Measurements from ENCODE around the gene ARID1A. TPM values are rescaled to one million over a fixed set of nuclear protein-coding genes. Genes with fewer than 3 reads are reported as not detected.

ARID1A gene
- total and polyA plus RNA-seq, 2 donors from 2014 or later, result 9.9 to 71.7 TPM

- DNase-seq, result no peak
- H3K27me3 ChIP-seq (ENCODE audit: control insufficient read depth, insufficient read depth, low read length), result no peaks in the 10 kb centered on the region
- intact Hi-C loops (cut with DNase I), result no loop called here
- peaks cover 0 to 6% (median 6%) of the 10 kb centered on the region in 3 donors for H3K4me1 ChIP-seq (ENCODE audit: control insufficient read depth in 2 of 3, insufficient read depth in 2 of 3, low read depth in 1 of 3, low read length in 3 of 3)
- H3K9ac ChIP-seq (ENCODE audit: low read length in 3 of 3), result no peak overlapping the region
- peaks cover 10 to 34% (median 16%) of the 10 kb centered on the region in 3 donors for H3K36me3 ChIP-seq (ENCODE audit: control insufficient read depth in 2 of 3, insufficient read depth in 3 of 3, low read length in 3 of 3)
- H3K27ac ChIP-seq (ENCODE audit: low read depth in 2 of 2, low read length in 2 of 2), result no peak overlapping the region
- FAIRE-seq, result no peak
- H3K9me3 ChIP-seq (ENCODE audit: control insufficient read depth in 2 of 3, insufficient read depth in 1 of 3, low read length in 3 of 3), result no peaks in the 10 kb centered on the region
- H3K4me3 ChIP-seq (ENCODE audit: low read length in 3 of 3), result no peak overlapping the region
- no peak for TF ChIP-seq CTCF (IDR thresholded peaks at IDR 0.05; ENCODE audit: borderline replicate concordance, extremely low read depth, insufficient read depth)
Measured at GRCh38 chr1:26739329-26739914, 43.6 kb downstream of the ARID1A start.

DNA sequence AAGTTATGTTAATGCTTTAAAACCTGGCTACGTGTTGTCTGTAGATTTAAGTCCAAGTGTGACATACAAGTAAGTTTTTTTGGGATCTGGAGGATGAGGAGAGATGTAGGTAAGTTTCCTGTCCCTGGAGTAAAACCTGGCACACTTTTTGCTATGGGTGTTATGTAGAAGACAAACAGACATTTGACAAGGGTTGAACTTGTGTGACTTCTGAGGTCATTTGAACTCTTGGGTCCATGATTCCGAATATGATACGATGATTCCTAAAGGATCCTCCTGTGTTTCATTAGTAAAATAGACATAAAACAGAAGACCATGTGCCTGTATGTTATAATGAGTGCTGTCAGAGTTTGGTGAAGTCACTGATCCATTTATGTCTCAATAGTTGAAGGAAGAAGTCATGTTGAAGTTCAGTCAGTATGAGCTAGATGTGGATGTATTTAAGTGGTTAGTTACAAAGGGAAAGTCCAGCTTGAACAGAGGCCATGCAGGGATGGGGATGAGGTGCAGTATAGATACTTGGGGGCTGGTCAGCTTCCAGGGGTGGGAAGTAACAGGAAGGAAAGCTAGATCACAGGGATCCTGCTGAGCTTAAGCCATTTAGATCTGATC, 44.3 kb downstream of the ARID1A start:
- Histone ChIP-seq H3K27me3 (ENCODE audit: control insufficient read depth, insufficient read depth, low read length) (no peaks in the 10 kb centered on the region), H3K9ac (ENCODE audit: low read length in 3 of 3) (no peak overlapping the region), H3K9me3 (ENCODE audit: control insufficient read depth in 2 of 3, insufficient read depth in 1 of 3, low read length in 3 of 3) (no peaks in the 10 kb centered on the region), H3K36me3 (ENCODE audit: control insufficient read depth in 2 of 3, insufficient read depth in 3 of 3, low read length in 3 of 3) (peaks cover 11 to 30% (median 13%) of the 10 kb centered on the region in 3 donors), H3K4me1 (ENCODE audit: control insufficient read depth in 2 of 3, insufficient read depth in 2 of 3, low read depth in 1 of 3, low read length in 3 of 3) (peaks cover 0 to 6% (median 6%) of the 10 kb centered on the region in 3 donors), H3K27ac (ENCODE audit: low read depth in 2 of 2, low read length in 2 of 2) (no peak overlapping the region), H3K4me3 (ENCODE audit: low read length in 3 of 3) (no peak overlapping the region)
- no peak for FAIRE-seq
- intact Hi-C loops (cut with DNase I), result no loop called here
- TF ChIP-seq CTCF (IDR thresholded peaks at IDR 0.05; ENCODE audit: borderline replicate concordance, extremely low read depth, insufficient read depth), result no peak
- no peak for DNase-seq

- no peak for TF ChIP-seq CTCF (IDR thresholded peaks at IDR 0.05; ENCODE audit: borderline replicate concordance, extremely low read depth, insufficient read depth)
- Histone ChIP-seq H3K27ac (ENCODE audit: low read depth in 2 of 2, low read length in 2 of 2) (no peak overlapping the region), H3K4me1 (ENCODE audit: control insufficient read depth in 2 of 3, insufficient read depth in 2 of 3, low read depth in 1 of 3, low read length in 3 of 3) (peaks cover 0 to 6% (median 6%) of the 10 kb centered on the region in 3 donors), H3K9me3 (ENCODE audit: control insufficient read depth in 2 of 3, insufficient read depth in 1 of 3, low read length in 3 of 3) (no peaks in the 10 kb centered on the region), H3K4me3 (ENCODE audit: low read length in 3 of 3) (no peak overlapping the region), H3K36me3 (ENCODE audit: control insufficient read depth in 2 of 3, insufficient read depth in 3 of 3, low read length in 3 of 3) (peaks cover 10 to 30% (median 12%) of the 10 kb centered on the region in 3 donors), H3K27me3 (ENCODE audit: control insufficient read depth, insufficient read depth, low read length) (no peaks in the 10 kb centered on the region), H3K9ac (ENCODE audit: low read length in 3 of 3) (no peak overlapping the region)
- DNase-seq, result no peak
- intact Hi-C loops (cut with DNase I), result no loop called here
- no peak for FAIRE-seq
Measured at GRCh38 chr1:26740952-26741351, 45.1 kb downstream of the ARID1A start.
